Mucosa of stomach (tissue), 1 donor: ENCODE results near the gene SH2D3C.
A peak's percentile ranks its signal among the peaks of the same experiment; 100 is the strongest.
"Not testable (repeated sequence)": the region's sequence is repeated elsewhere in the genome, so short reads cannot be mapped to it uniquely, and the experiment has no call there.

ENCODE experiments used
- H3K27me3 ChIP-seq: one replicate; pipeline ENCODE4 v1.7.0; 2013; ENCODE audit warnings: mild to moderate bottlenecking, low read length; ENCODE audit not compliant: control insufficient read depth, insufficient read depth
- H3K36me3 ChIP-seq: one replicate; pipeline ENCODE4 v1.7.0; 2013; ENCODE audit warnings: low read length; ENCODE audit not compliant: control insufficient read depth, insufficient read depth
- H3K4me1 ChIP-seq: one replicate; pipeline ENCODE4 v1.7.0; 2013; ENCODE audit warnings: mild to moderate bottlenecking, low read length; ENCODE audit not compliant: control insufficient read depth, insufficient read depth
- H3K4me3 ChIP-seq: one replicate; pipeline ENCODE4 v1.7.0; 2013; ENCODE audit warnings: low read length
- H3K9ac ChIP-seq: one replicate; pipeline ENCODE4 v1.7.0; 2013; ENCODE audit warnings: mild to moderate bottlenecking, low read length, moderate library complexity
- H3K9me3 ChIP-seq: one replicate; pipeline ENCODE4 v1.7.0; 2013; ENCODE audit warnings: mild to moderate bottlenecking, low read length, moderate library complexity; ENCODE audit not compliant: control insufficient read depth
- donor health status: Pancreatic carcinoma.

The SH2D3C gene

GRCh38 chr9:127767909-127768331, 10.5 kb downstream of the SH2D3C start:
- peaks cover 12% of the 10 kb centered on the region for H3K4me1 ChIP-seq

DNA sequence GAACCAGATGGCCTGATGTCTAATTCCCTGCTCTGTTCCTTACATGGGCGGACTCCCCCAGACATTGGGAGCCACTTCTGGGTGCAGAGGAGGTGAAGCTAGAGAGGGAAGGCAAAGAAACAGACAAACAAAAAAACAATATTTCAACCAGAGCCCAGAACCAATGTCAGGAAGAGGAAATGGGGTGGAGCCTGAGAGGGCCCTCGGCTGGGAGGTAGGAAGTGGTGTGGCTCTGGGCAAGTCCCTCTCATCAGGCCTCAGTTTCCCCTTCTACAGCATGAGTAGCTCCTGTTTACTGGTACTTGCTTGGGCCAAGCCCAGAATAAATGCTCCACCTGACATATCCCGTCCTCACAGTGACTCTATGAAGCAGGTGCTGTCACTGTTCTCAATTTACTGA, 11.1 kb downstream of the SH2D3C start:
- Histone ChIP-seq H3K4me3 (no peak overlapping the region), H3K9ac (no peak overlapping the region), H3K27me3 (peaks cover under 1% of the 10 kb centered on the region), H3K9me3 (no peaks in the 10 kb centered on the region), H3K4me1 (peaks cover 12% of the 10 kb centered on the region), H3K36me3 (no peaks in the 10 kb centered on the region)

More at GRCh38 chr9:127767909-127768331, 10.5 kb downstream of the SH2D3C start:
- H3K9me3 ChIP-seq: no peaks in the 10 kb centered on the region
- H3K36me3 ChIP-seq: no peaks in the 10 kb centered on the region
- no peaks in the 10 kb centered on the region for H3K27me3 ChIP-seq
- peak overlapping the region; percentile 22 for H3K9ac ChIP-seq
- H3K4me3 ChIP-seq: no peak overlapping the region

- no peak overlapping the region for H3K4me3 ChIP-seq
- peaks cover 8% of the 10 kb centered on the region for H3K27me3 ChIP-seq
- H3K4me1 ChIP-seq: peaks cover 5% of the 10 kb centered on the region
- H3K9ac ChIP-seq: no peak overlapping the region
- no peaks in the 10 kb centered on the region for H3K9me3 ChIP-seq
- no peaks in the 10 kb centered on the region for H3K36me3 ChIP-seq
Observed at GRCh38 chr9:127765418-127765817, 13.0 kb downstream of the SH2D3C start.

DNA sequence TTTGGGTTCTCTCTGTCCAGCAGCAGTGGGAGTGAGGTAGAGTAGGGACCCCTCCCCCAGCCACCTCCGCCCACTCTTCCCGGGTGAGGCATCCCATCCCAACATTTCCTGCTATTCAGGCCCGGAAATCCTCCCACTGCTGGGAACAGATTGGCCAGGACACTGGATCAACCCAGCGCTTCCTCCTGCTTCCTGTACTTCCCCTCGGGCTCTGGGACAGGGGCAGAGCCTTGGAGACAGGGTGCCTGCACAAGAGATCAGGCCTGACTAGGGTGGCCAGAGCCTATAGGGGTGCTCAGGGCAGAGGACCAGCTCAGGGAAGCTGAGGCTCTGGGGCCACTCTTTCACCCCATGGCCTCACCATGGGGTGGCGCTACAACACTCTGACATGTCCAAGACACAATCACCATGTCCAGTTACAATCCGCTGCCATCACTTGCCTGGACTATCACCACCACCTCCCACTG, 14.5 kb downstream of the SH2D3C start:
- Histone ChIP-seq H3K36me3 (no peaks in the 10 kb centered on the region), H3K27me3 (peaks cover 8% of the 10 kb centered on the region), H3K4me3 (no peak overlapping the region), H3K4me1 (no peaks in the 10 kb centered on the region), H3K9me3 (no peaks in the 10 kb centered on the region), H3K9ac (no peak overlapping the region)

GRCh38 chr9:127762111-127762676, 16.3 kb downstream of the SH2D3C start:
- Histone ChIP-seq H3K9ac (no peak overlapping the region), H3K27me3 (peaks cover 8% of the 10 kb centered on the region), H3K4me3 (no peak overlapping the region), H3K36me3 (no peaks in the 10 kb centered on the region), H3K4me1 (no peaks in the 10 kb centered on the region), H3K9me3 (no peaks in the 10 kb centered on the region)

GRCh38 chr9:127761491-127761956, 16.9 kb downstream of the SH2D3C start:
- Histone ChIP-seq H3K4me3 (no peak overlapping the region), H3K9ac (no peak overlapping the region), H3K36me3 (no peaks in the 10 kb centered on the region), H3K27me3 (peaks cover 8% of the 10 kb centered on the region), H3K4me1 (no peaks in the 10 kb centered on the region), H3K9me3 (no peaks in the 10 kb centered on the region)

DNA sequence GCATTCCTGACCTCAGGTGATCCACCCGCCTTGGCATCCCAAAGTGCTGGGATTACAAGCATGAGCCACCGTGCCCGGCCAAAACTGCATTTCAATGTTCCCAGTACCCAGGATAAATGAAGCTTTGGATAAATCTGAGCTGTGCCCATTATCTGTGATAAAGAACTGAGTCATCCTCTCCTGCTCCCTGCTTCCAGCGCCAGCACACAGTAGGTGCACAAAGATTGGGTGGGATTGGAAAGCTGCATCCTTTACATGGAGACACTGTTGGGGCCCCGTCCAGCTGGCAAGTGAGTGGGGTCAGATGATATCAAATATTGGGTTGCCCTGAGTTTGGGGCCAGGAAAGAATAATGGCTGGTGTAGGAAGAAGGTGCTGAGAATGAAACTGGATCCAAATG, 17.4 kb downstream of the SH2D3C start:
- Histone ChIP-seq H3K9me3 (no peaks in the 10 kb centered on the region), H3K9ac (no peak overlapping the region), H3K27me3 (peaks cover 10% of the 10 kb centered on the region), H3K4me1 (no peaks in the 10 kb centered on the region), H3K4me3 (no peak overlapping the region), H3K36me3 (no peaks in the 10 kb centered on the region)

GRCh38 chr9:127758843-127759242, 19.6 kb downstream of the SH2D3C start:
- Histone ChIP-seq H3K9ac (no peak overlapping the region), H3K4me1 (no peaks in the 10 kb centered on the region), H3K9me3 (no peaks in the 10 kb centered on the region), H3K27me3 (peaks cover 29% of the 10 kb centered on the region), H3K36me3 (no peaks in the 10 kb centered on the region), H3K4me3 (no peak overlapping the region)

DNA sequence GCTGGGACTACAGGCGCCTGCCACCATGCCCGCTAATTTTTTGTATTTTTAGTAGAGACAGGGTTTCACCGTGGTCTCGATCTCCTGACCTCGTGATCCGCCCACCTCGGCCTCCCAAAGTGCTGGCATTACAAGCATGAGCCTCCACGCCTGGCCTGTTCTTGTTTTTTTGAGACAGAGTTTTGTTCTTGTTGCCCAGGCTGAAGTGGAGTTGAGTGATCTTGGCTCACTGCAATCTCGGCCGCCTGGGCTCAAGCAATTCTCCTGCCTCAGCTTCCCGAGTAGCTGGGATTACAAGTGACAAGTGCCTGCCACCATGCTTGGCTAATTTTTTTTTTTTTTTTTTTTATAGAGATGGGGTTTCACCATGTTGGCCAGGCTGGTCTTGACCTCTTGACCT, 21.7 kb downstream of the SH2D3C start:
- H3K4me3 ChIP-seq, H3K36me3 ChIP-seq, H3K4me1 ChIP-seq, H3K9me3 ChIP-seq, H3K9ac ChIP-seq: not testable (repeated sequence)
- H3K27me3 ChIP-seq: peaks cover 38% of the 10 kb centered on the region

- Histone ChIP-seq H3K27me3 (peaks cover 37% of the 10 kb centered on the region), H3K36me3 (no peaks in the 10 kb centered on the region), H3K9me3 (no peaks in the 10 kb centered on the region), H3K4me1 (no peaks in the 10 kb centered on the region), H3K4me3 (no peak overlapping the region), H3K9ac (no peak overlapping the region)
Observed at GRCh38 chr9:127756233-127756632, 22.2 kb downstream of the SH2D3C start.

- no peaks in the 10 kb centered on the region for H3K9me3 ChIP-seq
Observed at GRCh38 chr9:127755061-127756060, 23.1 kb downstream of the SH2D3C start.

More at GRCh38 chr9:127755061-127756060, 23.1 kb downstream of the SH2D3C start:
- no peak overlapping the region for H3K4me3 ChIP-seq
- H3K27me3 ChIP-seq: peaks cover 37% of the 10 kb centered on the region
- no peaks in the 10 kb centered on the region for H3K36me3 ChIP-seq
- H3K9ac ChIP-seq: no peak overlapping the region
- no peaks in the 10 kb centered on the region for H3K4me1 ChIP-seq
